HEK293 (cell line): ENCODE results near the gene UMOD.

ENCODE experiments used
- CTCF ChIA-PET: fragments of 350-600 bp; formaldehyde crosslinking; extraction: SDS; loops from one replicate; lab custom pipeline; 2021; ENCODE audit warnings: antibody characterized with exemption; lab: Yijun Ruan, JAX
- POLR2A ChIA-PET: fragments of 300-600 bp; formaldehyde crosslinking; extraction: SDS; loops from one replicate; lab custom pipeline; 2020; ENCODE audit warnings: antibody characterized with exemption, inconsistent platforms; lab: Yijun Ruan, JAX
- H3K27ac ChIP-seq: fragments of 200-500 bp; sonication (Bioruptor generic); 2 replicates; pipeline ENCODE4 v1.5.1; 2014; ENCODE audit warnings: low read depth, low read length, control low read depth, inconsistent platforms; ENCODE audit errors: extremely low read depth
- H3K36me3 ChIP-seq, 2 experiments: fragments of 200-500 bp in 1 of 2; sonication (Bioruptor generic) in 1 of 2; 1 replicate in 1 of 2; 2 replicates in 1 of 2; pipeline ENCODE4 v1.5.1; 2014 to 2017; ENCODE audit warnings: inconsistent platforms in 2 of 2, low read length in 2 of 2; ENCODE audit not compliant: control insufficient read depth in 2 of 2, insufficient read depth in 1 of 2
- H3K4me1 ChIP-seq: fragments of 200-500 bp; sonication (Bioruptor generic); 2 replicates; pipeline ENCODE4 v1.5.1; 2014; ENCODE audit warnings: mild to moderate bottlenecking, low read length, inconsistent platforms; ENCODE audit not compliant: control insufficient read depth, insufficient read depth
- H3K4me3 ChIP-seq: 2 replicates; pipeline ENCODE4 v1.5.1; 2011; ENCODE audit warnings: low read depth, mild to moderate bottlenecking, control low read depth, low read length, moderate library complexity
- H3K9me3 ChIP-seq: fragments of 200-500 bp; sonication (Bioruptor generic); 2 replicates; pipeline ENCODE4 v1.5.1; 2014; ENCODE audit warnings: low read depth, low read length, inconsistent platforms; ENCODE audit not compliant: control insufficient read depth, insufficient read depth
- ATF2 ChIP-seq: fragments of 450-650 bp; formaldehyde crosslinking; IDR thresholded peaks from 2 replicates; pipeline ENCODE4 v1.5.1; 2016; ENCODE audit warnings: missing biosample characterization, missing genetic modification characterization, low read depth
- GLI4 ChIP-seq: fragments of 450-650 bp; formaldehyde crosslinking; IDR thresholded peaks from 2 replicates; pipeline ENCODE4 v1.5.1; 2016; ENCODE audit warnings: missing biosample characterization, missing genetic modification characterization
- HOXC10 ChIP-seq: sonication (generic); formaldehyde crosslinking; IDR thresholded peaks from 2 replicates; pipeline ENCODE4 v1.8.1; 2023; ENCODE audit warnings: mild to moderate bottlenecking, missing genetic modification reagents
- IKZF3 ChIP-seq: fragments of 450-650 bp; IDR thresholded peaks from 2 replicates; pipeline ENCODE4 v1.5.0; 2018; ENCODE audit warnings: missing biosample characterization, mild to moderate bottlenecking, missing genetic modification characterization, moderate library complexity
- KLF9 ChIP-seq: fragments of 450-650 bp; formaldehyde crosslinking; IDR thresholded peaks from 2 replicates; pipeline ENCODE4 v1.5.1; 2016; ENCODE audit warnings: missing biosample characterization, missing genetic modification characterization, low read depth
- PRDM4 ChIP-seq: fragments of 450-650 bp; formaldehyde crosslinking; IDR thresholded peaks from 2 replicates; pipeline ENCODE4 v1.5.1; 2017; ENCODE audit warnings: missing biosample characterization, missing genetic modification characterization
- SCRT1 ChIP-seq: fragments of 450-650 bp; formaldehyde crosslinking; IDR thresholded peaks from 2 replicates; pipeline ENCODE4 v1.5.1; 2016; ENCODE audit warnings: missing biosample characterization, missing genetic modification characterization, borderline replicate concordance
- ZBTB20 ChIP-seq: fragments of 450-650 bp; formaldehyde crosslinking; IDR thresholded peaks from 2 replicates; pipeline ENCODE4 v1.5.1; 2016; ENCODE audit warnings: missing biosample characterization, missing genetic modification characterization
- ZBTB21 ChIP-seq: fragments of 450-650 bp; formaldehyde crosslinking; IDR thresholded peaks from 2 replicates; pipeline ENCODE4 v1.5.1; 2017; ENCODE audit warnings: missing biosample characterization, missing genetic modification characterization
- ZNF184 ChIP-seq: fragments of 450-650 bp; IDR thresholded peaks from 2 replicates; pipeline ENCODE4 v1.5.1; 2018; ENCODE audit warnings: missing biosample characterization, mild to moderate bottlenecking, missing genetic modification characterization
- ZNF223 ChIP-seq: fragments of 450-650 bp; formaldehyde crosslinking; IDR thresholded peaks from 2 replicates; pipeline ENCODE4 v1.5.1; 2016; ENCODE audit warnings: missing biosample characterization, missing genetic modification characterization
- ZNF280D ChIP-seq: fragments of 450-650 bp; formaldehyde crosslinking; IDR thresholded peaks from 2 replicates; pipeline ENCODE4 v1.5.1; 2016; ENCODE audit warnings: missing biosample characterization, missing genetic modification characterization
- ZNF311 ChIP-seq: fragments of 450-650 bp; formaldehyde crosslinking; IDR thresholded peaks from 2 replicates; pipeline ENCODE4 v1.5.1; 2017; ENCODE audit warnings: missing biosample characterization, missing genetic modification characterization, borderline replicate concordance
- ZNF488 ChIP-seq: fragments of 450-650 bp; formaldehyde crosslinking; IDR thresholded peaks from 2 replicates; pipeline ENCODE4 v1.5.1; 2016; ENCODE audit warnings: missing biosample characterization, missing genetic modification characterization
- ZNF571 ChIP-seq: fragments of 450-650 bp; formaldehyde crosslinking; IDR thresholded peaks from 2 replicates; pipeline ENCODE4 v1.5.0; 2017; ENCODE audit warnings: missing biosample characterization, missing genetic modification characterization
- ZNF639 ChIP-seq: fragments of 450-650 bp; formaldehyde crosslinking; IDR thresholded peaks from 2 replicates; pipeline ENCODE4 v1.5.1; 2016; ENCODE audit warnings: missing biosample characterization, missing genetic modification characterization
- ZNF677 ChIP-seq: fragments of 450-650 bp; IDR thresholded peaks from 2 replicates; pipeline ENCODE4 v1.5.0; 2018; ENCODE audit warnings: missing biosample characterization, mild to moderate bottlenecking, missing genetic modification characterization, moderate library complexity
- ZNF701 ChIP-seq: fragments of 450-650 bp; formaldehyde crosslinking; IDR thresholded peaks from 2 replicates; pipeline ENCODE4 v1.5.1; 2016; ENCODE audit warnings: missing biosample characterization, missing genetic modification characterization
- ZSCAN16 ChIP-seq: fragments of 450-650 bp; formaldehyde crosslinking; IDR thresholded peaks from 2 replicates; pipeline ENCODE4 v1.5.1; 2016; ENCODE audit warnings: missing biosample characterization, missing genetic modification characterization
- ZSCAN18 ChIP-seq: fragments of 450-650 bp; formaldehyde crosslinking; IDR thresholded peaks from 2 replicates; pipeline ENCODE4 v1.5.1; 2016; ENCODE audit warnings: missing biosample characterization, missing genetic modification characterization
- ZXDB ChIP-seq: fragments of 450-650 bp; formaldehyde crosslinking; IDR thresholded peaks from 2 replicates; pipeline ENCODE4 v1.5.1; 2016; ENCODE audit warnings: missing biosample characterization, missing genetic modification characterization

Gene UMOD

GRCh38 chr16:20323591-20324117 is 28.9 kb downstream of the UMOD start (continued):
- TF ChIP-seq ZNF571 (tag by site-specific recombination) (no peak), PRDM4 (tag by site-specific recombination) (no peak), ZNF488 (tag by site-specific recombination) (no peak), ZNF280D (tag by site-specific recombination) (no peak), ZNF677 (tag by site-specific recombination) (no peak), ZNF311 (no peak), ZNF701 (tag by site-specific recombination) (no peak)

- ChIA-PET CTCF (interaction anchor here (0.5 to 0.9 kb wide), 3 partner anchors 13 to 388 kb away, joined by 3 to 4 read pairs (median 4); no protein-coding TSS in a partner anchor), POLR2A (no interaction called here)
- TF ChIP-seq SCRT1 = no peak
- TF ChIP-seq IKZF3 (tag by site-specific recombination) = no peak
- TF ChIP-seq ZNF639 (tag by site-specific recombination) = no peak
- no peak for TF ChIP-seq ZNF184 (tag by site-specific recombination)
- no peak for TF ChIP-seq ZXDB (tag by site-specific recombination)
- no peak for TF ChIP-seq ZBTB21 (tag by site-specific recombination)
- TF ChIP-seq ZSCAN18 (tag by site-specific recombination) = no peak
- TF ChIP-seq ZSCAN16 = no peak
- no peak for TF ChIP-seq ZNF223 (tag by site-specific recombination)
- TF ChIP-seq GLI4 (tag by site-specific recombination) = no peak
- no peak for TF ChIP-seq ZBTB20 (tag by site-specific recombination)
- TF ChIP-seq HOXC10 (CRISPR knock-in tag) = no peak
- no peak for TF ChIP-seq ATF2 (tag by site-specific recombination)
- no peak for TF ChIP-seq KLF9 (tag by site-specific recombination)
These were observed 29.8 kb downstream of the UMOD start for GRCh38 chr16:20322696-20323095.

More at GRCh38 chr16:20322696-20323095, 29.8 kb downstream of the UMOD start:
- H3K27ac ChIP-seq = no peak overlapping the region
- H3K4me1 ChIP-seq = no peaks in the 10 kb centered on the region
- H3K36me3 ChIP-seq = no peaks in the 10 kb centered on the region
- no peaks in the 10 kb centered on the region for H3K9me3 ChIP-seq
- no peak overlapping the region for H3K4me3 ChIP-seq
